H1 (cell line): Measurements from ENCODE around the gene HMGCS2. TPM values are rescaled to one million over a fixed set of nuclear protein-coding genes. Genes with fewer than 3 reads are reported as not detected.

Source experiments
- CTCF ChIA-PET: fragments of 300-600 bp; sonication (Branson Sonifier 250); formaldehyde crosslinking; loops from one replicate; lab custom pipeline; 2021; ENCODE audit not compliant: partially characterized antibody; lab: Charles Lee
- POLR2A ChIA-PET: fragments of 300-600 bp; sonication (Branson Sonifier 250); formaldehyde crosslinking; loops from one replicate; lab custom pipeline; 2021; ENCODE audit warnings: inconsistent platforms; ENCODE audit not compliant: partially characterized antibody; lab: Charles Lee
- DNase-seq, 2 experiments: peaks; one replicate each; pipeline versions ENCODE4 v3.0.0 to v3.0.0-alpha.2; 2010 to 2022; ENCODE audit warnings: low spot score in 2 of 2, low read depth in 1 of 2, mixed read lengths in 1 of 2
- FAIRE-seq: peaks from 2 replicates; lab custom pipeline; 2011; peaks lifted over from hg19 to GRCh38; lab: Jason Lieb, UNC
- H2AFZ ChIP-seq: 2 replicates; pipeline ENCODE4 v1.8.1; 2012; ENCODE audit warnings: low read length, inconsistent platforms
- H2AK5ac ChIP-seq: 2 replicates; pipeline ENCODE4 v1.6.1; 2013; ENCODE audit warnings: low read depth, low read length
- H2BK120ac ChIP-seq: replicated peaks from 2 replicates; pipeline ENCODE3; 2013; ENCODE audit warnings: low read depth, low read length, inconsistent platforms
- H2BK12ac ChIP-seq: 2 replicates; pipeline ENCODE4 v1.6.1; 2013; ENCODE audit warnings: low read depth, low read length
- H2BK15ac ChIP-seq: 2 replicates; pipeline ENCODE4 v1.6.1; 2013; ENCODE audit warnings: low read length
- H2BK20ac ChIP-seq: 2 replicates; pipeline ENCODE4 v1.6.1; 2013; ENCODE audit warnings: low read length
- H2BK5ac ChIP-seq: 2 replicates; pipeline ENCODE4 v1.6.1; 2013; ENCODE audit warnings: low read depth, low read length
- H3K14ac ChIP-seq: 2 replicates; pipeline ENCODE4 v1.6.1; 2013; ENCODE audit warnings: inconsistent platforms; ENCODE audit not compliant: insufficient read length
- H3K18ac ChIP-seq: 2 replicates; pipeline ENCODE4 v1.6.1; 2013; ENCODE audit warnings: low read length; ENCODE audit errors: extremely low read depth
- H3K23ac ChIP-seq: 2 replicates; pipeline ENCODE4 v1.6.1; 2013; ENCODE audit warnings: inconsistent platforms; ENCODE audit not compliant: insufficient read length
- H3K23me2 ChIP-seq: 2 replicates; pipeline ENCODE4 v1.6.1; 2013; ENCODE audit warnings: low read depth, low read length
- H3K27ac ChIP-seq: 2 replicates; pipeline ENCODE4 v1.6.1; 2011; ENCODE audit warnings: low read depth, low read length, inconsistent platforms
- H3K27me3 ChIP-seq, 4 experiments: replicated peaks in 1 of 4; 1 replicate in 1 of 4; 2 replicates in 3 of 4; pipeline versions ENCODE4 v1.6.1 to v1.8.1; 2011 to 2013; ENCODE audit warnings: low read length in 3 of 4, mild to moderate bottlenecking in 3 of 4, inconsistent platforms in 2 of 4, mixed read lengths in 2 of 4, moderate library complexity in 1 of 4; ENCODE audit not compliant: control insufficient read depth in 3 of 4, insufficient read depth in 3 of 4; ENCODE audit errors: extremely low read depth in 1 of 4
- H3K36me3 ChIP-seq, 4 experiments: 2 replicates each; pipeline versions ENCODE4 v1.6.1 to v1.8.1; 2011 to 2013; ENCODE audit warnings: mild to moderate bottlenecking in 4 of 4, low read length in 3 of 4, moderate library complexity in 2 of 4, control low read depth in 1 of 4, inconsistent platforms in 1 of 4; ENCODE audit not compliant: insufficient read depth in 4 of 4, control insufficient read depth in 2 of 4
- H3K4ac ChIP-seq: replicated peaks from 2 replicates; pipeline ENCODE3; 2013; ENCODE audit warnings: low read length, low read depth, mixed read lengths, inconsistent platforms; ENCODE audit not compliant: insufficient read length
- H3K4me1 ChIP-seq, 4 experiments: replicated peaks in 1 of 4; 1 replicate in 1 of 4; 2 replicates in 3 of 4; pipeline versions ENCODE4 v1.6.1 to v1.8.1; 2011 to 2013; ENCODE audit warnings: low read length in 3 of 4, inconsistent platforms in 2 of 4, mixed read lengths in 1 of 4; ENCODE audit not compliant: insufficient read depth in 4 of 4, control insufficient read depth in 3 of 4
- H3K4me2 ChIP-seq, 2 experiments: 2 replicates each; pipeline versions ENCODE4 v1.6.1 to v1.8.1; 2011 to 2013; ENCODE audit warnings: low read depth in 2 of 2, low read length in 2 of 2, control low read depth in 1 of 2, inconsistent platforms in 1 of 2, mild to moderate bottlenecking in 1 of 2; ENCODE audit not compliant: insufficient read depth in 1 of 2
- H3K4me3 ChIP-seq, 4 experiments: fragments of 200-600, 300-600 bp in 1 of 4; sonication (generic), shearing (Covaris generic), sonication (Bioruptor Twin) in 1 of 4; 2 replicates each; pipeline versions ENCODE4 v1.5.1 to v1.8.1; 2011 to 2016; ENCODE audit warnings: low read length in 4 of 4, low read depth in 3 of 4, control low read depth in 2 of 4, inconsistent platforms in 2 of 4, mild to moderate bottlenecking in 2 of 4, mixed read lengths in 1 of 4, moderate library complexity in 1 of 4; ENCODE audit not compliant: insufficient read depth in 2 of 4; ENCODE audit errors: extremely low read depth in 1 of 4
- H3K56ac ChIP-seq: replicated peaks from 2 replicates; pipeline ENCODE3; 2013; ENCODE audit warnings: low read depth, mild to moderate bottlenecking, mixed read lengths, low read length, inconsistent platforms; ENCODE audit not compliant: insufficient read length
- H3K79me1 ChIP-seq: 2 replicates; pipeline ENCODE4 v1.6.1; 2013; ENCODE audit warnings: low read depth, low read length, control low read depth
- H3K79me2 ChIP-seq, 2 experiments: 2 replicates each; pipeline versions ENCODE4 v1.6.1 to v1.8.1; 2012 to 2013; ENCODE audit warnings: low read length in 2 of 2, mild to moderate bottlenecking in 2 of 2, inconsistent platforms in 1 of 2; ENCODE audit not compliant: insufficient read depth in 2 of 2, control insufficient read depth in 1 of 2
- H3K9ac ChIP-seq, 4 experiments: replicated peaks in 1 of 4; 1 replicate in 1 of 4; 2 replicates in 3 of 4; pipeline versions ENCODE4 v1.6.1 to v1.8.1; 2011 to 2013; ENCODE audit warnings: low read depth in 3 of 4, low read length in 3 of 4, control low read depth in 2 of 4, mild to moderate bottlenecking in 2 of 4, moderate library complexity in 2 of 4, inconsistent platforms in 1 of 4; ENCODE audit errors: extremely low read depth in 1 of 4
- H3K9me3 ChIP-seq, 2 experiments: 2 replicates each; pipeline versions ENCODE4 v1.6.1 to v1.8.1; 2012 to 2013; ENCODE audit warnings: mild to moderate bottlenecking in 2 of 2, moderate library complexity in 2 of 2, control low read depth in 1 of 2, inconsistent platforms in 1 of 2, low read depth in 1 of 2, low read length in 1 of 2, mixed read lengths in 1 of 2; ENCODE audit not compliant: insufficient read depth in 2 of 2
- H4K20me1 ChIP-seq, 2 experiments: replicated peaks in 1 of 2; 2 replicates each; pipeline versions ENCODE3 to v1.8.1; 2011 to 2013; ENCODE audit warnings: inconsistent platforms in 2 of 2, low read length in 2 of 2, mild to moderate bottlenecking in 1 of 2; ENCODE audit not compliant: insufficient read depth in 2 of 2, control insufficient read depth in 1 of 2
- H4K5ac ChIP-seq: 2 replicates; pipeline ENCODE4 v1.6.1; 2013; ENCODE audit warnings: low read length, low read depth, mixed read lengths, inconsistent platforms; ENCODE audit not compliant: insufficient read length
- H4K8ac ChIP-seq: 2 replicates; pipeline ENCODE4 v1.8.0; 2013; ENCODE audit warnings: mild to moderate bottlenecking, moderate library complexity, low read length, inconsistent platforms; ENCODE audit not compliant: insufficient read depth; ENCODE audit errors: extremely low read depth
- H4K91ac ChIP-seq: replicated peaks from 2 replicates; pipeline ENCODE3; 2013; ENCODE audit warnings: low read length, mixed read lengths, inconsistent platforms; ENCODE audit not compliant: insufficient read length
- CEBPB ChIP-seq: IDR thresholded peaks from 2 replicates; pipeline ENCODE4 v1.6.1; 2012; ENCODE audit warnings: low read depth, low read length
- CTBP2 ChIP-seq: IDR thresholded peaks from 2 replicates; pipeline ENCODE4 v1.7.0; 2011; ENCODE audit warnings: borderline replicate concordance, mild to moderate bottlenecking, moderate library complexity, mixed read lengths, low read length; ENCODE audit not compliant: insufficient read depth, insufficient read length
- EGR1 ChIP-seq: IDR thresholded peaks from 2 replicates; pipeline ENCODE4 v1.6.1; 2011; ENCODE audit warnings: low read depth, low read length, borderline replicate concordance
- WGBS, 2 experiments: shearing (Covaris generic) in 1 of 2; methylation state at CpG; one replicate each; pipeline versions ENCODE4 v1.1.6 to v1.1.7; 2013 to 2015; ENCODE audit warnings: low lambda C conversion rate in 2 of 2, mixed read lengths in 2 of 2, inconsistent platforms in 1 of 2, low coverage in 1 of 2, missing lambda C conversion rate in 1 of 2; ENCODE audit not compliant: insufficient replicate concordance in 2 of 2, insufficient coverage in 1 of 2, insufficient read length in 1 of 2; ENCODE audit errors: extremely low coverage in 1 of 2, missing lambda C conversion rate in 1 of 2; 5-methylcytosine and 5-hydroxymethylcytosine counted together
- polyA plus RNA-seq, 7 experiments: library from polyadenylated mRNA; depleted of rRNA in 3 of 7; stranded (reverse) in 5 of 7; unstranded in 2 of 7; fragments of >200 nt in 5 of 7; fragments of 200-250 nt in 2 of 7; gene quantifications; 1 replicate in 5 of 7; 2 replicates in 1 of 7; 4 replicates in 1 of 7; pipeline versions ENCODE4 v1.2.1 to v1.2.3, GENCODE V29; 2011 to 2013; ENCODE audit warnings: missing spikeins in 2 of 7, mixed read lengths in 2 of 7
- total RNA-seq: library from RNA; stranded (reverse); fragmentation: NEBNext Ultra II Directional; extraction: Animal tissue kit (Norgen Biotek cat#: 25700); gene quantifications from 2 replicates; pipeline ENCODE4 v1.2.1, GENCODE V29; 2021

Gene HMGCS2
- total and polyA plus RNA-seq, 2 of the 8 experiments (the other 6 are each of a cell fraction or from before 2014, with no cell fraction given): not detected

DNA sequence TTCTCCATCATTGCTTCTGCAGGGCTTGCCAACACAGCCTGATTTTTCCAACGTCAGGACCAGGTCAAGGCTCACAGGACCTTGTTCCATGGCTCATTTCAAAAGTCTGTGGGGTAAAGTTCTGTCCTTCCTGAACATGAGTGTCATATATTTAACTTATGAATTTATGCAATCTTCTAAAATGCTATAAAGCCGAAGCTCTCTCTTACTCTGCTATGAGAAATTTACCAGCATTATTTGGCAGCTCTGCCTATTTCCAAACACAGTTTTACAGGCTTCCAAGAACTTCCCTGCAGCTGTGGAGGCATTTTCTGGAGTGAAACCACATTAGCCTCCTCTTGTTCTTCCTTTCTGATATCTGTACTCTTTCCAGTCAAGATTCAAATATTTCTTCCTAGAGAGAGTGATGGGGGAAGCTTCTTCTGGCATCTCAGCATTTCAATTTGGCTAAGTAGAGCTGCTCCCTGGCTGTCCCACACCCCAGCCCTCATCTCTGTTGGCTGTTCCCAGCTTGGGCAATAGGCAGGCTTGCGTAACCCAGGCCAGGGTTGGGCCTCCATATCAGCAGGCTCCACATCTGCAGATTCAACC, 15.6 kb upstream of the HMGCS2 start:
- Histone ChIP-seq H3K79me1 (no peaks in the 10 kb centered on the region), H3K79me2 (no peaks in the 10 kb centered on the region), H2BK15ac (no peak overlapping the region), H2AK5ac (no peak overlapping the region), H3K4ac (no peak overlapping the region), H2BK5ac (no peak overlapping the region), H3K23ac (no peak overlapping the region), H3K56ac (no peak overlapping the region), H2BK12ac (no peak overlapping the region), H4K8ac (no peak overlapping the region), H4K20me1 (no peaks in the 10 kb centered on the region), H3K4me1 (no peaks in the 10 kb centered on the region), H3K23me2 (no peaks in the 10 kb centered on the region), H2AFZ (no peak overlapping the region), H3K9me3 (no peaks in the 10 kb centered on the region), H3K18ac (no peak overlapping the region), H3K4me3 (no peak overlapping the region), H3K4me2 (no peak overlapping the region), H2BK20ac (no peak overlapping the region), H4K5ac (no peak overlapping the region)
- 88% methylated on average over 3 of the region's 3 CpGs; no CpG with 5 or more reads in 1 of the 2 experiments for WGBS, 2 experiments
- DNase-seq: no peak
- no peak for FAIRE-seq
- CTCF ChIA-PET: interaction anchor here (1.0 to 1.5 kb wide), 3 partner anchors 12 to 189 kb away, joined by 3 to 5 read pairs (median 3); no protein-coding TSS in a partner anchor
- peak; percentile 37; the same call in 1 of the 2 replicates for TF ChIP-seq CEBPB
- no peak for TF ChIP-seq CTBP2
- TF ChIP-seq EGR1: no peak
- TF ChIP-seq, all 59 proteins: peak for 1
- Histone ChIP-seq H3K9ac (no peak overlapping the region), H4K91ac (no peak overlapping the region), H3K27ac (no peak overlapping the region), H3K27me3 (no peaks in the 10 kb centered on the region), H3K36me3 (no peaks in the 10 kb centered on the region), H3K14ac (no peak overlapping the region), H2BK120ac (no peak overlapping the region)
- POLR2A ChIA-PET: interaction anchor here (0.7 to 1.4 kb wide), 3 partner anchors 10 to 38 kb away, joined by 3 to 6 read pairs (median 4); no protein-coding TSS in a partner anchor
